ENCODE results near the gene RDH14. TPM values are rescaled to one million over a fixed set of nuclear protein-coding genes. Genes with fewer than 3 reads are reported as not detected.
A peak's percentile ranks its signal among the peaks of the same experiment; 100 is the strongest.

Gene RDH14
- total and polyA plus RNA-seq, 2 experiments from 2014 or later, result 29.8 to 32.5 TPM

DNA sequence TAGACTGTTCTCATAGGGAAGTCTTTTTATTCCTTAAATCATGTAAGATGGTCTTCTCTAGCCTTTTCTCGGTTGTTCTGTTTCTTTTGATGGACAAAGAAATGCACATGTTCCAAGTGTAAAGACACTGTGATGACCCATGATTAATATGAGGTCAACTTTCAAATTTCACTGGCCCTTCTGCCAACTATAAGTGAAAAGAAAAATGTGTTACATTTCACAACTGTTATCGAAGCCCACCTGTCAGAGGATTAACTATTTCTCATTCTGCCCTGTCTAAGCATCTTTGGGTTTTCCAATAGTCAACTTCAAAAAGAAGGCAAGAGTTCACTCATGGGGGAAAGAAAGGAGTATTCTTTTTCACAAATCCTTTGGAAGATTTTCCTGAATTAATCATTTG is 3.3 kb downstream of the RDH14 start:
- TF ChIP-seq EZH2 (IDR thresholded peaks at IDR 0.05; ENCODE audit: insufficient read depth, poor library complexity, severe bottlenecking) (no peak), EZH2phosphoT487 (IDR thresholded peaks at IDR 0.05; ENCODE audit: insufficient read depth, low read depth) (no peak)
- Histone ChIP-seq H3K4me3 (no peak overlapping the region), H3K4me2 (ENCODE audit: unreplicated experiment) (no peak overlapping the region), H3K9me3 (ENCODE audit: low read depth) (no peaks in the 10 kb centered on the region), H3K79me2 (ENCODE audit: insufficient read depth) (peaks cover 39% of the 10 kb centered on the region), H2AFZ (no peak overlapping the region), H3K27ac (no peak overlapping the region), H3K36me3 (ENCODE audit: low read depth) (peaks cover 10% of the 10 kb centered on the region; the same call in 1 of the 2 replicates), H3K9me2 (ENCODE audit: insufficient read depth) (no peaks in the 10 kb centered on the region), H3K27me3 (replicated peaks; ENCODE audit: insufficient read depth) (no peaks in the 10 kb centered on the region), H4K20me1 (ENCODE audit: insufficient read depth) (no peaks in the 10 kb centered on the region), H3F3A (ENCODE audit: insufficient read depth) (peaks cover 14% of the 10 kb centered on the region; the same call in 1 of the 2 replicates), H3K9ac (no peak overlapping the region), H3K4me1 (ENCODE audit: insufficient read depth) (peaks cover 19% of the 10 kb centered on the region)
- 81% methylated on average over 2 of the region's 2 CpGs for WGBS, 2 experiments (ENCODE audit: low coverage in 1 of 2, low lambda C conversion rate in 2 of 2, missing lambda C conversion rate in 2 of 2)
- no peak for DNase-seq
- in situ Hi-C loops (cut with MboI), result no loop called here

DNA sequence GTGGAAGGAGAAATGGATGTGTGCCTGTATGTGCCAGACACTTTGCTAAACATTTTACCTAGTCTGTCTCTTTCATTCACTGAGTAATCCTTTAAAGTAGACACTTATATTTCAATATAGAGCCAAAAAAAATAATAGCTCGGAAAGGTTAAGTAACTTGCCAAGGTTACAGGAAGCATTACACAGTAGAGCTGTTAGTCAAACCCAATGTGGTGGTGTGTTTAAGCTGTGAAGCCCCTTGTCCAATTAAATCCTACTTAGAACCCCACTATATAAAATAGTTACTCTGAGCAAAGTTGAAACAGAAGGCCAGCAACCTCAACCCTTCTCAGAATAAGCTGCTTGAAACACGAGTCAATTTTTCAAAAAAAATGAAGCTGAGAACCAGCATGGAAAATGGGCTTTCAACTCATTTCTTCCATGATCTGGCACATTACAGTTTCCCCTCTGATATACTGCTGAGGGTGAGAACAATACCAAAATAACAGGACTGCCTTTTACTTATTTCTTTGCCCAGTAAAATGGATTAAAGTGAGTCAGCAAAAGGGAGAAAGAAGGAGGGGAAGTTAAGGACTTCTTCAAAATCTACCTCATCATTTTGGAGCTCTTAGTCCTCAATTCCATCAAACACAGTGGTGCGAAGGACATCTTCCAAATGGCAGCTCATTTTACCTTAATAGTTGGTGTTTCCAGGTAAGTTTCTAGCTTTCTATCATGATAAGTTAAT is 7.9 kb downstream of the RDH14 start:
- H3K27ac ChIP-seq, result 0 out of 2 replicates have a peak overlapping the region, but pooled peaks have one; percentile 9

DNA sequence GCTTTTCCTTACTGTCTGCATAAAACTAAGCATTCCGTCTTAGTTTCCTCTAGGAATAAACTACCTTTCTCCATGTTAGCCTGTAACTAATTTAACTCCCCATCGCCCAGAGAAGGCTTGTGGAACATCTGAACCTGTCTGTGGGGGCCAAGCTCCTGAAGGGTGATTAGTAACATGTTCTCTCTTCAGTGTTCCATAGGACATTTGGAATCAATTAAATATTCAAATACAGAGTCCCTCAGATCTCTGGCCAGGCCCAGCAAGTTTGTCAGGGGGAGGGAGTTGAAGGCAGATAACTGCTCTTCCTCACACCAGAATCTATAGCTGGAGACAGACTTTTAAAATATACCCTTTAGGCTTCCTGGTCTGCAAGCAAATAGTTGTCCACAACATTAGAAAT is 8.8 kb downstream of the RDH14 start:
- in situ Hi-C loops (cut with MboI), result no loop called here
- no peaks in the 10 kb centered on the region for H3K9me3 ChIP-seq (ENCODE audit: low read depth)
- peaks cover 14% of the 10 kb centered on the region; the same call in 1 of the 2 replicates for H3F3A ChIP-seq (ENCODE audit: insufficient read depth)
- 37 to 44% methylated on average over 2 of the region's 2 CpGs for WGBS, 2 experiments (ENCODE audit: low coverage in 1 of 2, low lambda C conversion rate in 2 of 2, missing lambda C conversion rate in 2 of 2)
- H3K9me2 ChIP-seq (ENCODE audit: insufficient read depth), result no peaks in the 10 kb centered on the region; the same call in 1 of the 2 replicates
- peak; percentile 16 for DNase-seq
- H3K9ac ChIP-seq, result no peak overlapping the region
- no peak overlapping the region for H3K4me3 ChIP-seq
- H2AFZ ChIP-seq, result no peak overlapping the region
- TF ChIP-seq EZH2phosphoT487 (IDR thresholded peaks at IDR 0.05; ENCODE audit: insufficient read depth, low read depth) (no peak), EZH2 (IDR thresholded peaks at IDR 0.05; ENCODE audit: insufficient read depth, poor library complexity, severe bottlenecking) (no peak)
- peaks cover 9% of the 10 kb centered on the region for H3K79me2 ChIP-seq (ENCODE audit: insufficient read depth)
- no peak overlapping the region for H3K27ac ChIP-seq
- no peaks in the 10 kb centered on the region for H4K20me1 ChIP-seq (ENCODE audit: insufficient read depth)
- no peaks in the 10 kb centered on the region for H3K27me3 ChIP-seq (replicated peaks; ENCODE audit: insufficient read depth)
- no peak overlapping the region for H3K4me2 ChIP-seq (ENCODE audit: unreplicated experiment)
- H3K4me1 ChIP-seq (ENCODE audit: insufficient read depth), result peaks cover 27% of the 10 kb centered on the region
- H3K36me3 ChIP-seq (ENCODE audit: low read depth), result peaks cover 10% of the 10 kb centered on the region; the same call in 1 of the 2 replicates

More for the DNA sequence above, 7.9 kb downstream of the RDH14 start:
- H3K36me3 ChIP-seq (ENCODE audit: low read depth), result peaks cover 10% of the 10 kb centered on the region; the same call in 1 of the 2 replicates
- peak; percentile 24 for DNase-seq
- H3K9me3 ChIP-seq (ENCODE audit: low read depth), result no peaks in the 10 kb centered on the region
- H3K4me3 ChIP-seq, result no peak overlapping the region
- peaks cover 14% of the 10 kb centered on the region; the same call in 1 of the 2 replicates for H3F3A ChIP-seq (ENCODE audit: insufficient read depth)
- no peaks in the 10 kb centered on the region for H4K20me1 ChIP-seq (ENCODE audit: insufficient read depth)
- 78 to 80% methylated on average over 3 of the region's 3 CpGs for whole genome bisulfite sequencing, 2 experiments (ENCODE audit: low coverage in 1 of 2, low lambda C conversion rate in 2 of 2, missing lambda C conversion rate in 2 of 2)
- H3K9ac ChIP-seq, result no peak overlapping the region
- no peaks in the 10 kb centered on the region for H3K27me3 ChIP-seq (replicated peaks; ENCODE audit: insufficient read depth)
- no peak for TF ChIP-seq EZH2phosphoT487 (IDR thresholded peaks at IDR 0.05; ENCODE audit: insufficient read depth, low read depth)
- no peak for TF ChIP-seq EZH2 (IDR thresholded peaks at IDR 0.05; ENCODE audit: insufficient read depth, poor library complexity, severe bottlenecking)
- H3K4me1 ChIP-seq (ENCODE audit: insufficient read depth), result peaks cover 22% of the 10 kb centered on the region
- no peak overlapping the region for H2AFZ ChIP-seq
- in situ Hi-C loops (cut with MboI), result no loop called here
- H3K9me2 ChIP-seq (ENCODE audit: insufficient read depth), result no peaks in the 10 kb centered on the region
- peaks cover 18% of the 10 kb centered on the region for H3K79me2 ChIP-seq (ENCODE audit: insufficient read depth)
- no peak overlapping the region for H3K4me2 ChIP-seq (ENCODE audit: unreplicated experiment)

DNA sequence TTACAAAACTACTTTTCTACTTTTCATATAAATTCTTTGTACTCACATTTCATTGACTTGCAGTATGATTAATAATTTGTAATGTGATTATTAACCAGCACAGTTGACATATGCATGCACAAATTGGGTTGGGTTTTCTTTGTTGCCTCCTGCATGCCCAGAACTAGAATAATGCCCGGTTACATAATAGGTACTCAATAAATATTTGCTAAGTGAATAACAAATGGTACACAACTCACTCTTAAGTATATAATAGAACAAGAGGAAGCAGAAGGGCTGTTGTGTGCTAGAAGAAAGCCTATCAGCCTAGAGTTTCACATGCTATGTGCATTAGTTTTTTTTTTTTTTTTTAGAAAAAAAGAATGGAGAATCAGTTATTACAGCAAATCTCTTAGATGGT is 9.3 kb downstream of the RDH14 start:
- Histone ChIP-seq H3K79me2 (ENCODE audit: insufficient read depth) (peaks cover 5% of the 10 kb centered on the region), H3K4me3 (no peak overlapping the region)
- in situ Hi-C loops (cut with MboI), result no loop called here

More for the DNA sequence above, 9.3 kb downstream of the RDH14 start:
- DNase-seq, result no peak
- 10 to 15% methylated on average over 1 of the region's 1 CpG for WGBS, 2 experiments (ENCODE audit: low coverage in 1 of 2, low lambda C conversion rate in 2 of 2, missing lambda C conversion rate in 2 of 2)
- H2AFZ ChIP-seq, result no peak overlapping the region
- no peaks in the 10 kb centered on the region; the same call in 1 of the 2 replicates for H3K9me2 ChIP-seq (ENCODE audit: insufficient read depth)
- H3K27ac ChIP-seq, result no peak overlapping the region
- H3K4me2 ChIP-seq (ENCODE audit: unreplicated experiment), result no peak overlapping the region
- peaks cover 32% of the 10 kb centered on the region for H3K4me1 ChIP-seq (ENCODE audit: insufficient read depth)
- H4K20me1 ChIP-seq (ENCODE audit: insufficient read depth), result no peaks in the 10 kb centered on the region
- H3K27me3 ChIP-seq (replicated peaks; ENCODE audit: insufficient read depth), result no peaks in the 10 kb centered on the region
- H3K9me3 ChIP-seq (ENCODE audit: low read depth), result no peaks in the 10 kb centered on the region
- no peak overlapping the region for H3K9ac ChIP-seq
- peaks cover 14% of the 10 kb centered on the region; the same call in 1 of the 2 replicates for H3F3A ChIP-seq (ENCODE audit: insufficient read depth)
- no peak for TF ChIP-seq EZH2 (IDR thresholded peaks at IDR 0.05; ENCODE audit: insufficient read depth, poor library complexity, severe bottlenecking)
- TF ChIP-seq EZH2phosphoT487 (IDR thresholded peaks at IDR 0.05; ENCODE audit: insufficient read depth, low read depth), result no peak
- peaks cover 10% of the 10 kb centered on the region; the same call in 1 of the 2 replicates for H3K36me3 ChIP-seq (ENCODE audit: low read depth)
